ENCODE measurements around the gene BACH2. TPM values are rescaled to one million over a fixed set of nuclear protein-coding genes. Genes with fewer than 3 reads are reported as not detected.

The BACH2 gene
- total RNA-seq, 1 donor from 2014 or later, result 3.9 TPM

GRCh38 chr6:89970609-89971337, 325.9 kb downstream of the BACH2 start:
- no peaks in the 10 kb centered on the region for H3K36me3 ChIP-seq
- H3K27ac Mint-ChIP-seq, result no peak overlapping the region

GRCh38 chr6:89970072-89970471, 326.6 kb downstream of the BACH2 start:
- Histone ChIP-seq H3K9me3 (ENCODE audit: low read depth) (no peaks in the 10 kb centered on the region), H3K27me3 (no peaks in the 10 kb centered on the region), H4K20me1 (ENCODE audit: low read depth) (no peaks in the 10 kb centered on the region), H3K4me2 (no peak overlapping the region), H3K4me3 (no peak overlapping the region), H2AFZ (replicated peaks) (no peak overlapping the region), H3K9ac (no peak overlapping the region), H3K79me2 (ENCODE audit: low read depth) (no peaks in the 10 kb centered on the region), H3K36me3 (no peaks in the 10 kb centered on the region), H3K4me1 (no peaks in the 10 kb centered on the region), H3F3A (ENCODE audit: low read depth) (no peaks in the 10 kb centered on the region), H3K27ac (no peak overlapping the region)
- Mint-ChIP-seq H3K27me3 (ENCODE audit: insufficient read depth, low read depth) (no peaks in the 10 kb centered on the region), H3K4me1 (no peaks in the 10 kb centered on the region), H3K27ac (no peak overlapping the region), H3K36me3 (peaks cover 2% of the 10 kb centered on the region), H3K9me3 (no peaks in the 10 kb centered on the region), H3K4me3 (no peak overlapping the region)
- TF ChIP-seq EZH2 (IDR thresholded peaks at IDR 0.05) (no peak), EZH2phosphoT487 (IDR thresholded peaks at IDR 0.05) (no peak), CTCF (IDR thresholded peaks at IDR 0.05) (no peak)
- DNase-seq (ENCODE audit: low spot score), result peak; percentile 14

More at GRCh38 chr6:89970609-89971337, 325.9 kb downstream of the BACH2 start:
- Histone ChIP-seq H3K27ac (no peak overlapping the region), H3K4me2 (no peak overlapping the region), H3K9me3 (ENCODE audit: low read depth) (no peaks in the 10 kb centered on the region), H3K4me3 (no peak overlapping the region), H4K20me1 (ENCODE audit: low read depth) (no peaks in the 10 kb centered on the region), H3K4me1 (peaks cover 3% of the 10 kb centered on the region), H3K79me2 (ENCODE audit: low read depth) (no peaks in the 10 kb centered on the region), H3K27me3 (no peaks in the 10 kb centered on the region), H2AFZ (replicated peaks) (no peak overlapping the region), H3F3A (ENCODE audit: low read depth) (no peaks in the 10 kb centered on the region), H3K9ac (no peak overlapping the region)
- peaks cover 6% of the 10 kb centered on the region for H3K4me1 Mint-ChIP-seq
- H3K9me3 Mint-ChIP-seq, result no peaks in the 10 kb centered on the region
- H3K4me3 Mint-ChIP-seq, result no peak overlapping the region
- no peak for TF ChIP-seq EZH2 (IDR thresholded peaks at IDR 0.05)
- TF ChIP-seq CTCF (IDR thresholded peaks at IDR 0.05), result peak; percentile 68
- TF ChIP-seq EZH2phosphoT487 (IDR thresholded peaks at IDR 0.05), result no peak
- peak; percentile 76 for DNase-seq (ENCODE audit: low spot score)
- peaks cover 2% of the 10 kb centered on the region for H3K36me3 Mint-ChIP-seq
- H3K27me3 Mint-ChIP-seq (ENCODE audit: insufficient read depth, low read depth), result no peaks in the 10 kb centered on the region

GRCh38 chr6:89966913-89967312, 329.7 kb downstream of the BACH2 start:
- Mint-ChIP-seq H3K27ac (no peak overlapping the region), H3K4me3 (no peak overlapping the region), H3K36me3 (no peaks in the 10 kb centered on the region), H3K27me3 (ENCODE audit: insufficient read depth, low read depth) (no peaks in the 10 kb centered on the region), H3K4me1 (no peaks in the 10 kb centered on the region), H3K9me3 (no peaks in the 10 kb centered on the region)
- no peaks in the 10 kb centered on the region for H3K36me3 ChIP-seq
- TF ChIP-seq EZH2 (IDR thresholded peaks at IDR 0.05), result no peak
- no peak for TF ChIP-seq EZH2phosphoT487 (IDR thresholded peaks at IDR 0.05)
- TF ChIP-seq CTCF (IDR thresholded peaks at IDR 0.05), result no peak
- no peaks in the 10 kb centered on the region for H3K27me3 ChIP-seq
- H4K20me1 ChIP-seq (ENCODE audit: low read depth), result no peaks in the 10 kb centered on the region
- DNase-seq (ENCODE audit: low spot score), result no peak
- no peaks in the 10 kb centered on the region for H3F3A ChIP-seq (ENCODE audit: low read depth)
- H3K4me1 ChIP-seq, result no peaks in the 10 kb centered on the region
- no peak overlapping the region for H3K4me3 ChIP-seq
- no peak overlapping the region for H2AFZ ChIP-seq (replicated peaks)
- no peak overlapping the region for H3K9ac ChIP-seq
- no peak overlapping the region for H3K4me2 ChIP-seq
- no peak overlapping the region for H3K27ac ChIP-seq
- no peaks in the 10 kb centered on the region for H3K9me3 ChIP-seq (ENCODE audit: low read depth)
- H3K79me2 ChIP-seq (ENCODE audit: low read depth), result no peaks in the 10 kb centered on the region

Measured in neural progenitor cell (in vitro differentiated cells).